Measurements from ENCODE around the gene STAT5A.
A peak's percentile ranks its signal among the peaks of the same experiment; 100 is the strongest.

Gene STAT5A

DNA sequence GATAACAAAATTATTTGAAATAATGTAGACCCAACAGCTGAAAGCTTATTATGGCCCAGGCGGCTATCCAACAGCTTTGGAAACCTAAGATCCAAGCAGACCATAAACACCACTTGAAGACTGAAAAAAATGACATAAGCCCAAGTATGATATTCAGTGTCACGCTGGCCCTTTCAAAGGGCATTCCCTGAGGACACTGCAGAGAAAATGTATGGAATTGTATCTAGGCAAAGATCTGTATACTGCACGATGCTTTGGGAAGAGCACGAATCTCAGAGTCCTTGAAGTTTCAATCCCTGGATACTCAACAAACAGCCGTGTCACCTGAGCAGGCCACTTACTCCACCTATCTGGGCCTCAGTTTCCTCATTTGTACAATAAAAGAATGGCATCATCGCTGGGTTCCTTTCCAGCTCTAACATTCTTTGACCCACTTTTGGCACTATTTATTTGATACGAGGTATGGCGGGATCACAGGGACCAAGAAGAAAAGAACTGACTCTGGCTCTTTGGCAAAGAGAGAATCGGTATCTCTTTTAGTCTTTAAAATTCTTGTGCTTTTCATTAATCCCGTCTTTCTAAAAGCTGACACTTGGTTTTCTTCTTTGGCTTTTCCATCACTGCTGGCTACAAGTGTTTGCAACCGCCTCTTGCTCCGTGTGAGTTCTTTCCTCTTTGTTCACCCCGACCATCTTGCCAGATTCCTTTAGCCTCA is 13.3 kb upstream of the STAT5A start:
- H3K27ac ChIP-seq: peak overlapping the region; percentile 93

DNA sequence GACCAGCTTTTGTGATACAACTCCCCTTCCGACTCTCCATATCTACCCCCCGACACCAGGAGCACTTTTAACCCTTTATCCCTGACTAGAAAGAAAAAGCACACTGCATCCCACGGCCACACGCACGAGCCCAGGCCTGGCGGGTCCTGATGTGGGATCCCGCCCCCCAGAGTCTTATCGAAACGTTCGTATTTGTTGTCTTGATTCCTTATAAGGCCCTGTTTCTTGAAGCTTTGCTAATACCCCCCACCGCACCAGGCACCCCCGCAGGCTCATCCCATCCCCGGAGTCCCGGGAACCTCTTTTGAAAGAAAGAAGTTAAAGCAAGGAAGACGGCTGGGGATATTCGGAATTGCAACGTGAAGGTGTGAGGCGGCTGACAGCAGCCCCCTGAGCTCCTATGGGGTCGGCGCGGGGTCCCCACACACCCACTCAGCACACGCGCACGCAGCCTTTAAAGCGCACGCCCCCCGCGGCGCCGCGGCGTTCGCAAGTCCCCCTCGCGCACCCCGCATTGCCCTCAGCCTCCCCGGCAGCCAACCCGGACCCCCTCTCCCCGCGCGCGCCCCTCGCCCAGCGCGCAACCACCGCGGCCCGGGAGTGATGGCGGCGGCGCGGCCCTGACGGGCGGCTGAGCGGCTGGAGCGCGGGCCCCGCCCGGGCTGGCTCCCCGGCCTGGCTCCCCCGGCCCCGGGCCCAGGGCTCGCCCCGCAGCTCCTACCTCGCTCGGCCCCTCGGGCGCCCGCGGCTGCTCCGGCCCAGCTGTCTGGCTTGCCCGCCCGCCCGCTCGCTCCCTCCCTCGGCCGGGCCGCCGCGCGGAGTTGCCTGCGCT is 12.6 kb upstream of the STAT5A start:
- Histone ChIP-seq H3K4me2 (peak overlapping the region; percentile 95), H3K9ac (peak overlapping the region; percentile 91), H4K20me1 (peaks cover 43% of the 10 kb centered on the region), H3K27me3 (no peaks in the 10 kb centered on the region), H3K4me1 (peaks cover 44% of the 10 kb centered on the region), H3K27ac (peak overlapping the region; percentile 93), H3K36me3 (no peaks in the 10 kb centered on the region), H3K9me3 (no peaks in the 10 kb centered on the region), H3K4me3 (peak overlapping the region; percentile 93)
- no peak for TF ChIP-seq Cebpa-rat (IDR thresholded peaks at IDR 0.05)

More for the DNA sequence above, 13.3 kb upstream of the STAT5A start:
- Histone ChIP-seq H4K20me1 (peaks cover 51% of the 10 kb centered on the region), H3K9ac (peak overlapping the region; percentile 91), H3K4me3 (peak overlapping the region; percentile 93), H3K27me3 (no peaks in the 10 kb centered on the region), H3K4me2 (peak overlapping the region; percentile 95), H3K4me1 (peaks cover 44% of the 10 kb centered on the region), H3K36me3 (no peaks in the 10 kb centered on the region), H3K9me3 (no peaks in the 10 kb centered on the region)
- TF ChIP-seq Cebpa-rat (IDR thresholded peaks at IDR 0.05): no peak

DNA sequence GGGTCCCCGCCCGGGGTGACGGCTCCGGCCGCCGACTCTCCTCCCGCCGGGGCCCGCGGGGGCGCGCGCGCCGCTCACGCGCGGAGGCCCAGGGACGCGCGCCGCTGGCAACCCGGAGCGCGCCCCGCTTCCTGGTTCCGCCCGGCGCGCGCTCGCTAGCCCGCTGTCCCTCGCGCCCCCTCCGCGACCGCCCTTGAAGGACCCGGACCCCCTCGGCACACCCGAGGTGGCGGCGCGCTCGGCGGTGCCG is 12.0 kb upstream of the STAT5A start, which contains the start of gene STAT5B:
Gene STAT5B (minus strand): TSS at position 33 of the 250 bp plus-strand sequence. CDS start 44,264 bp downstream, outside the sequence.
- Histone ChIP-seq H3K4me3 (peak within 1 kb of the TSS; percentile 93), H3K9ac (peak within 1 kb of the TSS; percentile 91), H3K36me3 (no peaks in the 10 kb centered on the region), H3K27ac (peak within 1 kb of the TSS; percentile 93), H3K4me2 (peak within 1 kb of the TSS; percentile 95), H3K4me1 (peaks cover 44% of the 10 kb centered on the region), H3K27me3 (no peaks in the 10 kb centered on the region), H4K20me1 (peaks cover 38% of the 10 kb centered on the region), H3K9me3 (no peaks in the 10 kb centered on the region)
- no peak for TF ChIP-seq Cebpa-rat (IDR thresholded peaks at IDR 0.05)

DNA sequence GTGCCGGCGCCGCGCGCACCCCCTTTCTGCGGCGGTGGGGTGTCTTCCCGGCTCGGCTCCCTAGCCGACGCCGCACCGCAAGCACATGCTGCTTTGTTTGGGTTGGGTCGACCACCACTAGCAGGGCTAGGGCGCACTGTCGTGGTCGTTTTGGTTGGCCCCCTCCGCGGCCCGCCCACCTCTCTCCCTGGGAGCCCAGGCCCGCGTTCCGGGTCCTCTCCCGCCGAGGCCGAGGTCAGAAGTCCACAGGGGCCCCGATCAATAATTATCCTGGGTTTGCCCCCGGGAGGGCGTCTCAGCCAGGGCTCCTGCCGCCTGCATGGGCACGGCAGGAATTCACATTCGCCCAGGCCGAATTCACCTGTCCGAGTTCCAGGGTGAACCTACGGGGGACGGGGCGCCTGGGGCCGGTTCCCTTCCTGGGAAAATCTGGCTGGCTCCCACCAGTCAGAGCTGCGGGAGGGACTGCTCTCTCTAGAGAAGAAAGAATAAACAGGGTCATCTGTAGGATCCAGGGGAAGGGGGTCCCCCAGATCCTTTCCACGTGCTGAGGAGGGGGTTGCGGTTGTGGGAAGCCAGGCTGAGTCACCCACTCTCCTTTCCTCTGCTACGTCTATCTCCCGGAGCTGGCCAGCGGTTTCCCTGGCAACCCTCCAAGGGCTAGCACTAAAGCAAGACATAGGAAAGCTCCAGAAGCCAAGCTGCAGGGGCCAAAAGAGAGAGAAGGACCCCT is 11.5 kb upstream of the STAT5A start:
- Histone ChIP-seq H3K9ac (peak overlapping the region; percentile 91), H3K36me3 (no peaks in the 10 kb centered on the region), H4K20me1 (peaks cover 33% of the 10 kb centered on the region), H3K9me3 (no peaks in the 10 kb centered on the region), H3K27ac (peak overlapping the region; percentile 93), H3K27me3 (no peaks in the 10 kb centered on the region), H3K4me3 (peak overlapping the region; percentile 93), H3K4me1 (peaks cover 43% of the 10 kb centered on the region), H3K4me2 (peak overlapping the region; percentile 95)
- TF ChIP-seq Cebpa-rat (IDR thresholded peaks at IDR 0.05): no peak

DNA sequence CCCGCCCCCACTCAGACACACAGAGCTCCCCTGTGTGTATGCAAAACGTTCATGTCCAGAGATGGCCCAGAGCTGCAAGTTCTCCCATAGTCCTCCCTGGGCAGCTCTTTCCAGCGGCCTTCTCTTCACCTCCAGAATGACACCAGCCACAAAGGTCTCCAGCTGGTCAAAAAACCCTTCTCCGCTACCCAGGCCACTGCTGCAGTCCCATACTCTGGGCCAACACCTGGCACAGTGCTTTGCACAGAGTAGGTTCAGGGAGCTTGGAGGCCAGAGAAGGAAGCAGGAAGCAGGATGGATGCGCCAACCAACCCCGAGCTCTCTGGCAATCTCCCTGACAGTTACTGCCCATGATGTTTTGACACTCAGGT is 11.0 kb upstream of the STAT5A start:
- Histone ChIP-seq H3K27ac (peak overlapping the region; percentile 93), H4K20me1 (peaks cover 27% of the 10 kb centered on the region), H3K4me3 (peak overlapping the region; percentile 93; the same call in 1 of the 2 replicates), H3K9me3 (no peaks in the 10 kb centered on the region), H3K27me3 (no peaks in the 10 kb centered on the region), H3K4me1 (peaks cover 37% of the 10 kb centered on the region), H3K36me3 (no peaks in the 10 kb centered on the region), H3K4me2 (peak overlapping the region; percentile 95), H3K9ac (no peak overlapping the region)
- TF ChIP-seq Cebpa-rat (IDR thresholded peaks at IDR 0.05): no peak

DNA sequence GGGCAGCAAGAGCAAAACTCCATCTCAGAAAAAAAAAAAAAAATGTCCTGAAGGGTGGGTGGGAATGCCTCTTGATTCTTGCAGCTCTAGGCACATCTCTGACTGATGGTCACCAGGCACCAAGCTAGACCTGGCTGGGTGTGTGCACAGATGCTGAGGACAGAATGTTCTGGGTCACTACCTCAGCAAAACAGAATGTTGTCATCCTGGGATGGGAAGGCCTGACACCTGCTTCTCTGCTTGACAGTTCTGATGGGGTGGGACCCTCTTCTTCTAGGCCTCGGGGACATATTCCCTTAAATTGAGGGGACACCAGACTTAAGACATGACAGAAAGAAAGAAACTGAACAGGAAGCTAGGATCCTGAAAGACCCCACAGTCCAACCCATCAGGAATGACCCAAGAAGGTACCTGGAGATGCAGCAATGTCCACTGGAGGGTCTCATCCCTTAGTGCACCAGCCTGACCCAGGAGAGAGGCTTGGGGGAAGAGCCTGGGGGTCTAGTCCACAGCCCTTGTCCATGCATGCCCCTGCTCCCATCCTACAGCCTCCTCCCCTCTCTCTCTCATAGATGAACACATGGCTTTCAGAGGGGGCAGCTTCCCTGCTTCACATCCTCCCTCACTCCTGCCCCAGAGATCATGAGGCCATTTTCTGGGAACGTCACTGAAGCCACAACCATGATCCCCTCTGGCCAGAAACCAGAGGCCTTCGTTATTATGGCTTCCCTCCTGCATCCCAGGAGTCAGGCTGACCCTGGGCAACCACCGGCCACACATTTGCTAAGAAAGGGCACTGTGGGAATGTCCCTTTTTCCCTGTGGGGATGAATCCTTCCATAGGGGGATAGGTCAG is 8.3 kb upstream of the STAT5A start:
- Histone ChIP-seq H4K20me1 (peaks cover under 1% of the 10 kb centered on the region), H3K4me1 (peaks cover 11% of the 10 kb centered on the region), H3K4me3 (no peak overlapping the region), H3K9ac (no peak overlapping the region), H3K9me3 (no peaks in the 10 kb centered on the region), H3K27ac (no peak overlapping the region), H3K27me3 (no peaks in the 10 kb centered on the region), H3K4me2 (no peak overlapping the region), H3K36me3 (no peaks in the 10 kb centered on the region)
- no peak for TF ChIP-seq Cebpa-rat (IDR thresholded peaks at IDR 0.05)

DNA sequence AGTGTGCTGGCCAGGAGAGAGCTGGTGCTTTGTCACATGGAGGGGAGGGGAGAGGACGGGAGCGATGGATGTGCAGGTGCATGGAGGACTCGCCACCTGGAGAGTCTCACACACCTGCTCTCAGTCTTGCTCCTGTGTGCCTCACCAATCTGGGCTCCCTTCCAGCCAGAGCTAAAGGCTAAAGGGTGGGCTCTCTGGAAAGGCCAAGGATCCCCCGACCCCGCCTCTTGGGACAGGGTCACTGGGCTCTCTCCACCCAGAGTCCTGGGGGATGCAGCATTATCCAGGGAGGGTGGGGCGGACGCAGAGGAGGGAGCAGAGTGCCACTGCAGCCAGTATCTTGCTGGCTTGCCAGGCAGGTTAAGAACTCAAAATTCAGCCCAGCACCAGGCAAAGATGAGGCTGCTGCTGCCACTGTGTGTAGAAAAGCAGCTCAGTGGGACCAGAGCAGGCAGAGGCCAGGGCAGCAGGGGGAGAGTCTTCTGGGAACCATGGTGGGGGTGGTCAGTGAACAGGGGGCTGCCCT is 6.7 kb upstream of the STAT5A start:
- Histone ChIP-seq H3K27ac (no peak overlapping the region), H3K9me3 (no peaks in the 10 kb centered on the region), H3K4me1 (peaks cover 14% of the 10 kb centered on the region), H3K4me2 (no peak overlapping the region), H3K9ac (no peak overlapping the region), H3K36me3 (no peaks in the 10 kb centered on the region), H3K27me3 (no peaks in the 10 kb centered on the region), H4K20me1 (no peaks in the 10 kb centered on the region), H3K4me3 (no peak overlapping the region)
- no peak for TF ChIP-seq Cebpa-rat (IDR thresholded peaks at IDR 0.05)

DNA sequence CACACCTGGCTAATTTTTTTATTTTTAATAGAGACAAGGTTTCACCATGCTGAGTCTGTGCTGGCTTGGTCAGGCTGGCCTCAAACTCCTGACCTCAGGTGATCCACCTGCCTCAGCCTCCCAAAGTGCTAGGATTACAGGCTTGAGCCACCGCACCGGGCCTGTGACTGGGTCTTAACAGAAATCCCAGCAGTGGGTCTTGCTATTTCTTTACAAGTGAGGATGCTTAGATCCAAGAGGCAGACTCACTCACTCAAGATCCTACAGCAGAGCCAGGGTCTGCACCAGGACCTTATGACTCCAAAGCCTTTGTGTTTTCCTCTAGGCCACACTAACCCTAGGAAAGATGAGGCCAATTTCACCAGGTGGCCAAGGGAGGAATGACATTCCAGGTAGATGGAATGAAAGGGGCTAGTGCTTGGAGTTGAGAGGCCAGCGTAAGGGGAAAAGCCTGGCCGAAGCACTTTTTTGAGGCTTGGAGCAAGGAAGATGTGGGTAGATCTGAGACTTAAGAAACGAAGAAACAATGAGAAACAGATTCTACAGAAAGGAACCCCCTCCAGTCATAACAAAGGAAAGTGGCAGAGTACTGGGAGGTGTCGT is 5.7 kb upstream of the STAT5A start:
- H4K20me1 ChIP-seq: no peaks in the 10 kb centered on the region
- H3K27me3 ChIP-seq: peaks cover 4% of the 10 kb centered on the region; the same call in 1 of the 2 replicates
- H3K4me1 ChIP-seq: peaks cover 15% of the 10 kb centered on the region
- H3K27ac ChIP-seq: no peak overlapping the region
- H3K9me3 ChIP-seq: no peaks in the 10 kb centered on the region
- H3K4me2 ChIP-seq: no peak overlapping the region
- no peak overlapping the region for H3K4me3 ChIP-seq
- no peak for TF ChIP-seq Cebpa-rat (IDR thresholded peaks at IDR 0.05)
- no peaks in the 10 kb centered on the region for H3K36me3 ChIP-seq
- no peak overlapping the region for H3K9ac ChIP-seq

Measured in BLaER1 (cell line).